ENCODE results near the gene TENT5C.

The TENT5C gene

DNA sequence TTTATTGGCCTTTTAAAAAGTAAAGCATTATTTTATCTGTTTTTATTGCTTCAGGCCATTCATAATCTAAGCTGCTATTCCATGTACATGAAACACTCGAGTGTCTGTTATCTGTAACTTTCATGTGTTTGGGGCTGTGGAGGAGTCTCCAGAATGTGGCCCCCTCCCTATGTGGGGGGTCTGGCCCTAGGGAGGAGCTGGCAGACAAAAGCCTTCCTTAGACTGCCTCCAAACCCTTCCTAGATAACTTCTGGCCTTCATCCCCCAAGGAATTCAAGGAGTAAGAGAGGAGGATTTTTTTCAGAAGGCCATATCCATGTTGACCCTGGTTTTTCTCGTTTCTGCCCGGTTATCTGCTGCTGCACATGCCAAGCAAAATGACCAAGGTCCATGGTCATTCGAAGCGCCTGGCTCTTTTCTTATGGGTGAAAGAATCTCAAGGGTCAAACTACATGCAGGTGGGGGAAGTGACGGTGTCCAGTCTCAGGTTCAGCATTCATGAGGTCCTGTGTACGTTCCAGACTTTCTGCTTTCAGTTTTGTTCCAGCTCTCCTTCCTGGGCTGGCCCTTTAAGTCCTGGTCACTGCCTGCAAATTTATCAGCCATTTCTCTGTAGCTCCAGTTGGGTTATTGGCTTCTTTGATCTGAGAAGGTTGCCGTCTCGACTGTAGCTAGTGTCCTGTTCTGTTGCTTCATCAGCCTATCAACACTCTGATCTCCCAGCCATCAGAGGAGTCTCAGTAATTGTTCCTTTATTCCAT is 8.3 kb downstream of the TENT5C start:
- no peak for DNase-seq

- no peak for DNase-seq
These were observed 9.6 kb downstream of the TENT5C start for GRCh38 chr1:117615474-117615873.

- no peak for DNase-seq
These were observed 10.5 kb downstream of the TENT5C start for GRCh38 chr1:117616356-117616755.

GRCh38 chr1:117616967-117617366 is 11.1 kb downstream of the TENT5C start:
- DNase-seq, result no peak

DNA sequence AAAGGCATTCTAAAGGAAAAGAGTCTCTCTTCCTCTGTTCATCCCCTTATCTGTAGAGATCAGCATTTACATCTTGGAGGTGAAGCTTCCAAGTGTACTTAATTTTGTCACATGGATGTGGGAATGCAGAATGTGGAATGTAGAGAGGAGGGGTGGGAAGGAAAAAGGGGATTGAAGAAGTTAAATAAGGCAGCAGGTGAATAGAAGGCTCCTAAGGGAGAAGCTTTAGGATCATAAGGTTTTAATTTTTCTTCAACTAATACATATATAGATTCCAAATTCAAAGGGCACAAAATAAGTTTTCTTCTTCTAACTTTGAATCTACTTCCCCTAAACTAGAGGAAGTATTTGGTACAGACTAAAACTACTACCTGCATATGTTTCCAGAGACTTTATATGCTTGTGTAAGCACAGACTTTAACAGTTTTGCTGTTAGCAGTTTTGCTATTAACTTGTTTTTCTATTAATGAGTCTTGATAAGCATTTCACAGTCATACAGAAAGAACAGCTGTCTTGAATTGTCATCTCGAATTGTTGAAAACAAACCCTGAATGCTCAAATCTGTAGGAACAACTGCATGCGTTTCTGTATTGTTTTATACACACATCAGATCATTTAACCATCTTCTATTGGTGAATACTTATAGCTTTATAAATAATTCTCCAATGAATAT is 12.7 kb downstream of the TENT5C start:
- no peak for DNase-seq

DNA sequence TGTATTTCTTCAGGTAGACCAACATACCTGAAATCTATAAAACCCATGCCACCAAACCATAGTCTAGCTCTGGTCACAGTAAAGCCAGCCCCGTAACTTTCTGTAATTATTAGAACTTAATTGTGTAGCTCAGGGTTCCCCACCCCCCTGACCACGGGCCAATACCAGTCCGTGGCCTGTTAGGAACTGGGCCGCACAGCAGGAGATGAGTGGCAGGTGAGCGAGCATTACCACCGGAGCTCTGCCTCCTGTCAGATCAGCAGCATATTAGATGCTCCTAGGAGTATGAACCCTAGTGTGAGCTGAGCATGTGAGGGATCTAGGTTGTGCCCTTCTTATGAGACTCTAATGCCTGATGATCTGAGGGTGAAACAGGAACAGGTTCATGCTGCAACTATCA is 14.6 kb downstream of the TENT5C start:
- DNase-seq, result no peak

- DNase-seq, result no peak
These were observed 15.5 kb downstream of the TENT5C start for GRCh38 chr1:117621316-117621715.

DNA sequence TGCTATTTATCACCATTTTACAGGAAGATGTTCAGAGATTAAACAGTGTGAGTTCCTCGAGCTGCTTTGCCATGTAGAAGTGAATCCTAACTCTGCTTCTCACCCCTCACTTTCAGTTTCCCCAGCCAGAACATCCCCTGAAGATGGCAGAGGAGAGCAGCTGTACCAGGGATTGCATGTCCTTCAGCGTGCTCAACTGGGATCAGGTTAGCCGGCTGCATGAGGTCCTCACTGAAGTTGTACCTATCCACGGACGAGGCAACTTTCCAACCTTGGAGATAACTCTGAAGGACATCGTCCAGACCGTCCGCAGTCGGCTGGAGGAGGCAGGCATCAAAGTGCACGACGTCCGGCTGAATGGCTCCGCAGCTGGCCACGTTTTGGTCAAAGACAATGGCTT is 16.9 kb downstream of the TENT5C start:
- DNase-seq, result no peak

DNA sequence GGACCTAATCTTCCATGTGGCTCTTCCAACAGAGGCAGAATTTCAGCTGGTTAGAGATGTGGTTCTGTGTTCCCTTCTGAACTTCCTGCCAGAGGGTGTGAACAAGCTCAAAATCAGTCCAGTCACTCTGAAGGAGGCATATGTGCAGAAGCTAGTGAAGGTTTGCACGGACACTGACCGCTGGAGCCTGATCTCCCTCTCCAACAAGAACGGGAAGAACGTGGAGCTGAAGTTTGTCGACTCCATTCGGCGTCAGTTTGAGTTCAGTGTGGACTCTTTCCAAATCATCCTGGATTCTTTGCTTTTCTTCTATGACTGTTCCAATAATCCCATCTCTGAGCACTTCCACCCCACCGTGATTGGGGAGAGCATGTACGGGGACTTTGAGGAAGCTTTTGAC is 17.3 kb downstream of the TENT5C start:
- DNase-seq, result no peak

GRCh38 chr1:117623698-117624097 is 17.9 kb downstream of the TENT5C start:
- no peak for DNase-seq

- DNase-seq, result no peak
These were observed 21.8 kb downstream of the TENT5C start for GRCh38 chr1:117627546-117628130.

DNA sequence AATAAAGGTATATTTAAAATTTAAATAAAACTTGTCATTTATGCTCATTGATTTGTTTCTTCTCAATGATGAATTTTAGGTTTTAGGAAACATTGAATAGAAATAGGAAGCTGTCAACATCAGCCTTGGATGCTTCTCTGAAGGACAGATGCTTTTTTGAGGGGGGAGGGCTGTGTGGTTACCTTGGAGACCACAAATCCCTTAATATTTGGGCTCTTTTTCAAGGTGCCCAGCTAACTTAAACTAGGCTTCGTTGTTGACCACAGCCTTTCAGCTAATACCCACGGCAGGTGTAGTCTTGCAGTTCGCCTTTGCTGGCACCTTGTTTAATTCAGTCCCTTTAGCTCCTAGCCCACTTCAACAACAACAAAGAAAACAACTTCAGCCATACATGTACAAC is 22.5 kb downstream of the TENT5C start:
- no peak for DNase-seq

GRCh38 chr1:117629625-117630422 is 24.0 kb downstream of the TENT5C start:
- DNase-seq, result no peak

GRCh38 chr1:117630423-117630998 is 24.7 kb downstream of the TENT5C start:
- DNase-seq, result no peak

- DNase-seq, result peak in 1 of 2 experiments; percentile 23
These were observed 25.7 kb downstream of the TENT5C start for GRCh38 chr1:117631359-117632160.

DNA sequence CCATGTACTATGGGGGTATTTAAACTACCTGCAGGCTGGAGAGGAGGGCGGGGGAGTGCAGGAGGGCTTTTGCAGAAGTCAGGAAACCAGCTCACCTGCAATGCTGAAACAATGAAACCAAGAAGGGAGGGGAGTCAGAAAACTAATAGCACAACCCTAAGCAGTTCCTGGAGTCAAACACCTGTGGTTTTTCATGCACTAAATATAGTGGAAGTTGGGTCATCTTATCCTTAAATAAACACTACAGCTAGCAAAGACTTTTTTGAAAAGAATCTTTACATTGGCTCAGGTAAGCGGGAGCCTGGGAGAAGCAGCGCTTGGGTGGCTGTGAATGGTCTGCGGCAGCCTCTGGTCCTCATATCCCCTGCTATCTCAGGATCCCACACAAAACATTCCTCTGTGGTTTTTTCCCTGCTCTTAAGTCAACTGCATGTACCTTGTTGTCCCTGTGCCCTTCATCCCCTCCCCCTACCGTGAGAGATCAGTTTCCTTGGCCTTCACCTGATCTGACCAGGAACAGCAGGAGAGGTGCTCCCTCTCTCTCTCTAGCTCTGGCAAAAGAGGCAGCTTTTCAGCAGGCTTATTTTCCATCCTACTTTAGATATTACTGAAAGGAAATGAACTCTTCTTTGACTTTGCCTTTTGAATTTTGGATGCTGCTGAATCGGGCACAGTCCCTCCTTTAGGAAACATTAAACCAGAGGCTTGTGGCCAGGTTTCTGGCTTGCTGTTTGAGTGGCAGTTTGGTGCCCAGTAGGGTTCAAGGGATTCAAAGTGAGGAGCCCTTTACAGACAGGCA is 26.6 kb downstream of the TENT5C start:
- no peak for DNase-seq

DNA sequence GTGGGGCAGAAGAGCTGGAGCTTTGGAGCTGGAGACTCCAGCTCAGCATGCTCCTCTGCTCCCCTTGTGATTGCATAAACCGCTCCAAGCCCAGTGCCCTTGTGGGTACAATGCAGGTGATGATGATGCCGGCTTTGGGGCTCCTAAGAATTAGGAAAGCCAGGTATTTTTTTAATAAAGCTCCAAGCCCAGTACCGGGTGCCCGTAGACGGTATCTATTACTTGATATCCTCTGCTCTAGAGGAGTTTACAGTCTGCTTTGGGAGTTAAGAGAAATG is 27.2 kb downstream of the TENT5C start:
- no peak for DNase-seq

GRCh38 chr1:117633423-117633822 is 27.6 kb downstream of the TENT5C start:
- no peak for DNase-seq

DNA sequence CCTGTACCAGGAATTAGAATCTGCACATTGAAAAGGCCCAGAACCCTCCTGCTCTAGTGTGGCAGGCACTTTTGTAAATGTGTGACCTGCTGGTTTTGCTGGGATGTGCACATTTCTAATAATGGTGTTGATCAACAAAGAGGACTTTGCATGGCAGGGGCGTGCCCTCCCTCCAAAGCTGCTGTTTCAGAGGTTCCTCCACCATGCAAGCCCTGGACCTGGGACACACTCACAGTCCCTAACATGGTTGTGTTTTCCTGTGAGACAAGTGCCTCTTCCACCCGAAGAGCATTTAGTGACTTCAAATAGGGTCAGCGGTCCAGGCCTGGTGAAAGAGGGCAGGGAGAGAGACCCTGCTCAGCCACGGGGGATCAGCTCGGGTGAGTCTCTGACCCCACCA is 28.1 kb downstream of the TENT5C start:
- DNase-seq, result no peak

DNA sequence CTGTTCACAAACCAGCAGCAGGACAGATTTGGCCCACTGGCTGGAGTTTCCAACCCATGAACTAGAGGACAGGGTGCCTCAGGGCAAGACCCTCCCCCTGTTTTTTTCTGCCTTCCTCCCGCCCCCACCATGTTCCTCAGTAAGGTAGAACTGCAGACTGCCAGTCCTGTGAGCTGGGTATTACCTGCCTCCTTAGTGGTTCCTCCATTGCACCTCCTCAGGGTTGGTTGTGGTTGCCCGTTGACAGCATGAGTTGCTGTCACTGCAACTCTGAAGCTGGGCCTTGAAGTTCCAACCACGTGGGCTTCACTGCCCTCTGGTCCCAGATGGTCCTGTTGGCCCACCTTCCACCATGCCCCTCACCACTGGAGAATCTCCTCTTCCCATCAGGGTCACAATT is 28.8 kb downstream of the TENT5C start:
- DNase-seq, result no peak

DNA sequence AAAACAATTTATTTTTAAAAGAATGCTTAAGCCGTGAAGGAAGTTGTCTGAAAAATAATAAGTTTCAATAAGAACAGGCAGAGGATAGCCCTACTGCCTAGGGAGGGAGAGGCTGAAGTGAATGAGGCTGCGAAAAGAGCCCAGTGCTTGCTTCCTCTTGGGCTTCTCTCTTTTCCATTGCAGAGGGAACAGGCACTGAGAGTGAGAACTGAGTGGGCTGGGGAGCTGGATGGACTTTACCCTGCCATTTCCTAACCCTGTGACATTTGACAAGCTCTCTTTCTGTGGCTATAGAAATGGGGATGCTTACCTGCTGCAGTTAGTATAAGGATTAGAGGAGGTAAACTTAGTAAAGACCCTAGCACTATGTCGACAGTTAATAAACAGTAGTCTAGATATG is 30.0 kb downstream of the TENT5C start:
- DNase-seq, result no peak

Measured in SHP77 (cell line).